HFFc6 (cell line): ENCODE measurements around the gene COX6B2. TPM values are rescaled to one million over a fixed set of nuclear protein-coding genes. Genes with fewer than 3 reads are reported as not detected.
"Not testable (repeated sequence)": the region's sequence is repeated elsewhere in the genome, so short reads cannot be mapped to it uniquely, and the experiment has no call there.

Source experiments
- DNase-seq: peaks from one replicate; pipeline ENCODE4 v3.0.0-alpha.2; 2018
- H3K27ac Mint-ChIP-seq: 2 replicates; pipeline ENCODE4 v1.8.0; 2020; ENCODE audit warnings: mild to moderate bottlenecking, mixed read lengths
- H3K27me3 Mint-ChIP-seq: 2 replicates; pipeline ENCODE4 v1.8.0; 2021; ENCODE audit warnings: mild to moderate bottlenecking, moderate library complexity, mixed read lengths; ENCODE audit not compliant: insufficient read depth
- H3K36me3 Mint-ChIP-seq: 2 replicates; pipeline ENCODE4 v1.8.0; 2021; ENCODE audit warnings: low read depth, mixed read lengths
- H3K4me1 Mint-ChIP-seq: 2 replicates; pipeline ENCODE4 v1.8.0; 2020; ENCODE audit warnings: low read depth, mixed read lengths
- H3K4me3 Mint-ChIP-seq: 2 replicates; pipeline ENCODE4 v1.8.0; 2020; ENCODE audit warnings: mild to moderate bottlenecking, moderate library complexity, mixed read lengths
- H3K9me3 Mint-ChIP-seq: 2 replicates; pipeline ENCODE4 v1.8.0; 2020; ENCODE audit warnings: mild to moderate bottlenecking, mixed read lengths
- total RNA-seq, 6 experiments: library from RNA; stranded (reverse); fragmentation: NEBNext Ultra II Directional; extraction: Animal tissue kit (Norgen Biotek cat#: 25700); gene quantifications; 2 replicates in 1 of 6; 3 replicates in 5 of 6; pipeline ENCODE4 v1.2.3, GENCODE V29; 2021
- TF ChIP-seq, protein P1 (sequence below): fragments of 200-600 bp; sonication (generic); IDR thresholded peaks from 2 replicates; pipeline ENCODE4 v1.5.0; 2021; ENCODE audit warnings: antibody characterized with exemption, mild to moderate bottlenecking

The COX6B2 gene
- total RNA-seq, 6 experiments from 2014 or later, result not detected

- peaks cover 26% of the 10 kb centered on the region for H3K4me1 Mint-ChIP-seq
- H3K4me3 Mint-ChIP-seq, result peak overlapping the region; percentile 91
- no peak for DNase-seq
- H3K9me3 Mint-ChIP-seq, result no peaks in the 10 kb centered on the region
- H3K36me3 Mint-ChIP-seq, result no peaks in the 10 kb centered on the region; the same call in 1 of the 2 replicates
- H3K27me3 Mint-ChIP-seq, result peaks cover 7% of the 10 kb centered on the region
- H3K27ac Mint-ChIP-seq, result peak overlapping the region; percentile 100
- TF ChIP-seq, protein P1, sequence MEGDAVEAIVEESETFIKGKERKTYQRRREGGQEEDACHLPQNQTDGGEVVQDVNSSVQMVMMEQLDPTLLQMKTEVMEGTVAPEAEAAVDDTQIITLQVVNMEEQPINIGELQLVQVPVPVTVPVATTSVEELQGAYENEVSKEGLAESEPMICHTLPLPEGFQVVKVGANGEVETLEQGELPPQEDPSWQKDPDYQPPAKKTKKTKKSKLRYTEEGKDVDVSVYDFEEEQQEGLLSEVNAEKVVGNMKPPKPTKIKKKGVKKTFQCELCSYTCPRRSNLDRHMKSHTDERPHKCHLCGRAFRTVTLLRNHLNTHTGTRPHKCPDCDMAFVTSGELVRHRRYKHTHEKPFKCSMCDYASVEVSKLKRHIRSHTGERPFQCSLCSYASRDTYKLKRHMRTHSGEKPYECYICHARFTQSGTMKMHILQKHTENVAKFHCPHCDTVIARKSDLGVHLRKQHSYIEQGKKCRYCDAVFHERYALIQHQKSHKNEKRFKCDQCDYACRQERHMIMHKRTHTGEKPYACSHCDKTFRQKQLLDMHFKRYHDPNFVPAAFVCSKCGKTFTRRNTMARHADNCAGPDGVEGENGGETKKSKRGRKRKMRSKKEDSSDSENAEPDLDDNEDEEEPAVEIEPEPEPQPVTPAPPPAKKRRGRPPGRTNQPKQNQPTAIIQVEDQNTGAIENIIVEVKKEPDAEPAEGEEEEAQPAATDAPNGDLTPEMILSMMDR, result no peak
Observed at GRCh38 chr19:55339889-55340783, 14.4 kb downstream of the COX6B2 start.

- Mint-ChIP-seq H3K27ac (peak within 1 kb of the TSS; percentile 100), H3K4me3 (peak within 1 kb of the TSS; percentile 91), H3K4me1 (peaks cover 23% of the 10 kb centered on the region), H3K36me3 (no peaks in the 10 kb centered on the region), H3K27me3 (peaks cover 7% of the 10 kb centered on the region), H3K9me3 (no peaks in the 10 kb centered on the region)
- peak; percentile 100 for DNase-seq
- TF ChIP-seq, protein P1, result peak; percentile 41; the same call in 1 of the 2 replicates
Observed at GRCh38 chr19:55339105-55339888, 15.2 kb downstream of the COX6B2 start, which contains the start of gene KMT5C. Gene KMT5C (plus strand): TSS chr19:55339876. CDS start chr19:55341937, 2,061 bp downstream.

GRCh38 chr19:55336101-55336500 lies 18.4 kb downstream of the COX6B2 start:
- no peak overlapping the region; the same call in 1 of the 2 replicates for H3K4me3 Mint-ChIP-seq
- H3K36me3 Mint-ChIP-seq, result no peaks in the 10 kb centered on the region
- DNase-seq, result peak; percentile 25
- H3K4me1 Mint-ChIP-seq, result peaks cover 16% of the 10 kb centered on the region
- H3K27me3 Mint-ChIP-seq, result peaks cover 7% of the 10 kb centered on the region
- H3K9me3 Mint-ChIP-seq, result no peaks in the 10 kb centered on the region
- TF ChIP-seq, protein P1, result no peak
- H3K27ac Mint-ChIP-seq, result no peak overlapping the region

GRCh38 chr19:55333870-55334269 lies 20.6 kb downstream of the COX6B2 start:
- Mint-ChIP-seq H3K9me3 (no peaks in the 10 kb centered on the region), H3K27me3 (peaks cover 5% of the 10 kb centered on the region), H3K36me3 (no peaks in the 10 kb centered on the region), H3K27ac (no peak overlapping the region), H3K4me1 (peaks cover 15% of the 10 kb centered on the region), H3K4me3 (no peak overlapping the region)
- DNase-seq, result no peak
- TF ChIP-seq, protein P1, result no peak

GRCh38 chr19:55329791-55330190 lies 24.7 kb downstream of the COX6B2 start:
- not testable (repeated sequence) for DNase-seq, H3K27ac Mint-ChIP-seq, H3K9me3 Mint-ChIP-seq, H3K27me3 Mint-ChIP-seq, H3K36me3 Mint-ChIP-seq, H3K4me3 Mint-ChIP-seq
- peaks cover 23% of the 10 kb centered on the region for H3K4me1 Mint-ChIP-seq

DNA sequence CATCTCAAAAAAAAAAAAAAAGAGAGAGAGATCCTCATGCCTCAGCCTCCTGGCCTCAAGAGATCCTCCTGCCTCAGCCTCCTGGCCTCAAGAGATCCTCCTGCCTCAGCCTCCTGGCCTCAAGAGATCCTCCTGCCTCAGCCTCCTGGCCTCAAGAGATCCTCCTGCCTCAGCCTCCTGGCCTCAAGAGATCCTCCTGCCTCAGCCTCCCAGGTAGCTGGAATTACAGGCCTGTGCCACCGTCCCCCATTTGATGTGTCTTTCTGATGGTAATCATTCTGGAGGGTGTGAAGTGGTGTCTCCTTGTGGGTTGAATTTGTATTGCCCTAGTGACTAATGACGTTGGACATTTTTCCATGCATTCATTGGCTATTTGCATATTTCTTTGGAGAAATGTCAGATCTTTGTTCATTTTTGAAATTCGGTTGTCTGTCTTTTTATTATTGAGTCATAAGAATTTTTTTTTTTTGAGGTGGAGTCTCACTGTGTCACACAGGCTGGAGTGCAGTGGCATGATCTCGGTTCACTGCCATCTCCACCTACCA lies 25.7 kb downstream of the COX6B2 start:
- H3K36me3 Mint-ChIP-seq, H3K9me3 Mint-ChIP-seq, DNase-seq, H3K4me3 Mint-ChIP-seq, H3K27ac Mint-ChIP-seq, H3K27me3 Mint-ChIP-seq: not testable (repeated sequence)
- peaks cover 23% of the 10 kb centered on the region for H3K4me1 Mint-ChIP-seq
